Measurements from ENCODE around the gene IMMP2L. TPM values are rescaled to one million over a fixed set of nuclear protein-coding genes. Genes with fewer than 3 reads are reported as not detected.
"Not testable (repeated sequence)": the region's sequence is repeated elsewhere in the genome, so short reads cannot be mapped to it uniquely, and the experiment has no call there.

The IMMP2L gene
- total RNA-seq, 1 donor from 2014 or later: 59.6 TPM

GRCh38 chr7:111290419-111290818 lies 271.9 kb downstream of the IMMP2L start:
- no peak for DNase-seq (ENCODE audit: low spot score in 2 of 2, unreplicated experiment in 2 of 2)
- Mint-ChIP-seq H3K9me3 (peaks cover 8% of the 10 kb centered on the region), H3K4me1 (peaks cover 29% of the 10 kb centered on the region), H3K27me3 (ENCODE audit: low read depth) (no peaks in the 10 kb centered on the region), H3K27ac (no peak overlapping the region), H3K4me3 (no peak overlapping the region), H3K36me3 (peaks cover 15% of the 10 kb centered on the region)
- no peak for TF ChIP-seq CTCF (IDR thresholded peaks at IDR 0.05; ENCODE audit: unreplicated experiment)

GRCh38 chr7:111288441-111288840 lies 273.9 kb downstream of the IMMP2L start:
- not testable (repeated sequence) for H3K27me3 Mint-ChIP-seq (ENCODE audit: low read depth); H3K4me3 Mint-ChIP-seq; H3K27ac Mint-ChIP-seq; DNase-seq (ENCODE audit: low spot score in 2 of 2, unreplicated experiment in 2 of 2); H3K9me3 Mint-ChIP-seq
- H3K4me1 Mint-ChIP-seq: peaks cover 29% of the 10 kb centered on the region
- peaks cover 15% of the 10 kb centered on the region for H3K36me3 Mint-ChIP-seq

GRCh38 chr7:111282626-111283025 lies 279.7 kb downstream of the IMMP2L start:
- TF ChIP-seq CTCF (IDR thresholded peaks at IDR 0.05; ENCODE audit: unreplicated experiment): no peak
- Mint-ChIP-seq H3K36me3 (peaks cover 4% of the 10 kb centered on the region), H3K9me3 (peaks cover 12% of the 10 kb centered on the region), H3K27me3 (ENCODE audit: low read depth) (no peaks in the 10 kb centered on the region), H3K4me3 (no peak overlapping the region), H3K27ac (no peak overlapping the region), H3K4me1 (no peaks in the 10 kb centered on the region)
- DNase-seq (ENCODE audit: low spot score in 2 of 2, unreplicated experiment in 2 of 2): no peak

- Mint-ChIP-seq H3K4me3 (no peak overlapping the region), H3K27ac (no peak overlapping the region), H3K9me3 (peaks cover 5% of the 10 kb centered on the region), H3K4me1 (peaks cover 12% of the 10 kb centered on the region), H3K36me3 (peaks cover 2% of the 10 kb centered on the region), H3K27me3 (ENCODE audit: low read depth) (no peaks in the 10 kb centered on the region)
- TF ChIP-seq CTCF (IDR thresholded peaks at IDR 0.05; ENCODE audit: unreplicated experiment): no peak
- DNase-seq (ENCODE audit: low spot score in 2 of 2, unreplicated experiment in 2 of 2): no peak
Observed at GRCh38 chr7:111274857-111275256, 287.4 kb downstream of the IMMP2L start.

- Mint-ChIP-seq H3K4me3 (no peak overlapping the region), H3K9me3 (peaks cover 3% of the 10 kb centered on the region), H3K4me1 (peaks cover 12% of the 10 kb centered on the region), H3K27ac (no peak overlapping the region), H3K36me3 (peaks cover 2% of the 10 kb centered on the region), H3K27me3 (ENCODE audit: low read depth) (no peaks in the 10 kb centered on the region)
- DNase-seq (ENCODE audit: low spot score in 2 of 2, unreplicated experiment in 2 of 2): no peak
- no peak for TF ChIP-seq CTCF (IDR thresholded peaks at IDR 0.05; ENCODE audit: unreplicated experiment)
Observed at GRCh38 chr7:111272092-111272491, 290.2 kb downstream of the IMMP2L start.

GRCh38 chr7:111270794-111271193 lies 291.5 kb downstream of the IMMP2L start:
- peaks cover 19% of the 10 kb centered on the region for H3K4me1 Mint-ChIP-seq
- not testable (repeated sequence) for H3K27me3 Mint-ChIP-seq (ENCODE audit: low read depth); H3K27ac Mint-ChIP-seq; DNase-seq (ENCODE audit: low spot score in 2 of 2, unreplicated experiment in 2 of 2); H3K4me3 Mint-ChIP-seq; H3K9me3 Mint-ChIP-seq; H3K36me3 Mint-ChIP-seq

GRCh38 chr7:111268941-111269340 lies 293.4 kb downstream of the IMMP2L start:
- peaks cover 12% of the 10 kb centered on the region for H3K4me1 Mint-ChIP-seq
- H3K4me3 Mint-ChIP-seq: no peak overlapping the region
- no peaks in the 10 kb centered on the region for H3K27me3 Mint-ChIP-seq (ENCODE audit: low read depth)
- H3K9me3 Mint-ChIP-seq: peaks cover 3% of the 10 kb centered on the region
- no peak for TF ChIP-seq CTCF (IDR thresholded peaks at IDR 0.05; ENCODE audit: unreplicated experiment)
- peaks cover 2% of the 10 kb centered on the region for H3K36me3 Mint-ChIP-seq
- H3K27ac Mint-ChIP-seq: no peak overlapping the region
- no peak for DNase-seq (ENCODE audit: low spot score in 2 of 2, unreplicated experiment in 2 of 2)

Data from mesothelial cell of epicardium (in vitro differentiated cells).